PFSK-1 (cell line): ENCODE results near the gene GHDC.

Experiments used
- POLR2AphosphoS5 ChIP-seq: IDR thresholded peaks from 2 replicates; pipeline ENCODE4 v1.6.1; 2012; ENCODE audit warnings: low read depth, mild to moderate bottlenecking, control low read depth, low read length, moderate library complexity
- SIN3A ChIP-seq: IDR thresholded peaks from 2 replicates; pipeline ENCODE4 v1.6.1; 2012; ENCODE audit warnings: mild to moderate bottlenecking, low read length, moderate library complexity, borderline replicate concordance; ENCODE audit not compliant: insufficient read depth
- TAF1 ChIP-seq: IDR thresholded peaks from 2 replicates; pipeline ENCODE4 v1.6.1; 2012; ENCODE audit warnings: low read length, control low read depth, borderline replicate concordance; ENCODE audit not compliant: insufficient read depth
- TF ChIP-seq, protein P1 (sequence below), 2 experiments: IDR thresholded peaks; 2 replicates each; pipeline versions ENCODE4 v1.6.1 to v1.8.0; 2011 to 2012; ENCODE audit warnings: low read depth in 2 of 2, low read length in 2 of 2, control low read depth in 1 of 2, inconsistent platforms in 1 of 2, mild to moderate bottlenecking in 1 of 2, moderate library complexity in 1 of 2; ENCODE audit not compliant: insufficient read depth in 1 of 2

DNA sequence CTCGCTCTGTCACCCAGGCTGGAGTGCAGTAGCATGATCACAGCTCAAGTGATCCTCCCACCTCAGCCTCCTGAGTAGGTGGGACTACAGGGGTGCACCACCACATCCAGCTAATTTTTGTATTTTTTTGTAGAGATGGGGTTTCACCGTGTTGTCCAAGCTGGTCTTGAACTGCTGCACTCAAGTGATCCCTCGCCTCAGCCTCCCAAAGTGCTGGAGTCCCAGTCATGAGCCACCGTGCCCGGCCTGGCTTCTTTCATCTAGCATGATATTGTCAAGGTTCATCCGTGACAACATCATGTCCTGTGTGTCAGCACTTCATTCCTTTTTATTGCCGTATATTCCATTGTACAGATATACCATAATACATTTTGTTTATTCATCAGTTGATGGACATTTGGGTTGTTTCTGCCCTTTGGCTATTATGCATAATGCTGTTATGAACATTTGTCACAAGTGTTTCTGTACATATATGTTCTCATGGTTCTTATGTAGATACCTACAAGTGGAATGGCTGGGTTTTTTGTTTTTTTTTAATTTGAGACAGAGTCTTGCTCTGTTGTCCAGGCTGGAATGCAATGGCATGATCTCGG is 3.4 kb upstream of the GHDC start:
- TF ChIP-seq, protein P1, sequence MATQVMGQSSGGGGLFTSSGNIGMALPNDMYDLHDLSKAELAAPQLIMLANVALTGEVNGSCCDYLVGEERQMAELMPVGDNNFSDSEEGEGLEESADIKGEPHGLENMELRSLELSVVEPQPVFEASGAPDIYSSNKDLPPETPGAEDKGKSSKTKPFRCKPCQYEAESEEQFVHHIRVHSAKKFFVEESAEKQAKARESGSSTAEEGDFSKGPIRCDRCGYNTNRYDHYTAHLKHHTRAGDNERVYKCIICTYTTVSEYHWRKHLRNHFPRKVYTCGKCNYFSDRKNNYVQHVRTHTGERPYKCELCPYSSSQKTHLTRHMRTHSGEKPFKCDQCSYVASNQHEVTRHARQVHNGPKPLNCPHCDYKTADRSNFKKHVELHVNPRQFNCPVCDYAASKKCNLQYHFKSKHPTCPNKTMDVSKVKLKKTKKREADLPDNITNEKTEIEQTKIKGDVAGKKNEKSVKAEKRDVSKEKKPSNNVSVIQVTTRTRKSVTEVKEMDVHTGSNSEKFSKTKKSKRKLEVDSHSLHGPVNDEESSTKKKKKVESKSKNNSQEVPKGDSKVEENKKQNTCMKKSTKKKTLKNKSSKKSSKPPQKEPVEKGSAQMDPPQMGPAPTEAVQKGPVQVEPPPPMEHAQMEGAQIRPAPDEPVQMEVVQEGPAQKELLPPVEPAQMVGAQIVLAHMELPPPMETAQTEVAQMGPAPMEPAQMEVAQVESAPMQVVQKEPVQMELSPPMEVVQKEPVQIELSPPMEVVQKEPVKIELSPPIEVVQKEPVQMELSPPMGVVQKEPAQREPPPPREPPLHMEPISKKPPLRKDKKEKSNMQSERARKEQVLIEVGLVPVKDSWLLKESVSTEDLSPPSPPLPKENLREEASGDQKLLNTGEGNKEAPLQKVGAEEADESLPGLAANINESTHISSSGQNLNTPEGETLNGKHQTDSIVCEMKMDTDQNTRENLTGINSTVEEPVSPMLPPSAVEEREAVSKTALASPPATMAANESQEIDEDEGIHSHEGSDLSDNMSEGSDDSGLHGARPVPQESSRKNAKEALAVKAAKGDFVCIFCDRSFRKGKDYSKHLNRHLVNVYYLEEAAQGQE (IDR thresholded peaks at IDR 0.05; ENCODE audit: insufficient read depth in 1 of 2, low read depth in 2 of 2, low read length in 2 of 2): no peak
- TF ChIP-seq SIN3A (no peak), POLR2AphosphoS5 (no peak), TAF1 (no peak)
